Right lobe of liver (tissue), 6 donors: Measurements from ENCODE around the gene ADIRF. TPM values are rescaled to one million over a fixed set of nuclear protein-coding genes. Genes with fewer than 3 reads are reported as not detected.
A peak's percentile ranks its signal among the peaks of the same experiment; 100 is the strongest.

Experiments
- ATAC-seq, 4 donors: fragments of 200-7000 bp; cut with Tn5 transposase; one replicate each; pipeline ENCODE4 v1.9.1; 2020; ENCODE audit warnings: mild to moderate bottlenecking in 4 of 4, moderate library complexity in 4 of 4
- DNase-seq, 3 donors: peaks; one replicate each; pipeline ENCODE4 v3.0.0-alpha.2; 2020
- H3K27ac ChIP-seq, 3 donors: fragments of 200-600 bp; one replicate each; pipeline ENCODE4 v1.8.0; 2022
- H3K27me3 ChIP-seq, 2 donors: fragments of 200-600 bp; one replicate each; pipeline ENCODE4 v1.8.0; 2022
- H3K36me3 ChIP-seq, 4 donors: fragments of 200-600 bp; sonication (generic) in 1 of 4; one replicate each; pipeline versions ENCODE4 v1.5.1 to v1.8.0; 2017 to 2022; ENCODE audit warnings: control low read depth in 1 of 4
- H3K4me1 ChIP-seq, 4 donors: fragments of 200-600 bp; sonication (generic) in 1 of 4; one replicate each; pipeline versions ENCODE4 v1.5.1 to v1.8.0; 2017 to 2022; ENCODE audit warnings: control low read depth in 1 of 4
- H3K4me3 ChIP-seq, 3 donors: fragments of 200-600 bp; one replicate each; pipeline ENCODE4 v1.8.0; 2022
- H3K9me3 ChIP-seq, 4 donors: fragments of 200-600 bp; sonication (generic) in 1 of 4; one replicate each; pipeline versions ENCODE4 v1.5.1 to v1.8.0; 2017 to 2022; ENCODE audit warnings: control low read depth in 1 of 4
- CTCF ChIP-seq, 4 donors: fragments of 200-600 bp in 3 of 4; fragments of 450-650 bp in 1 of 4; IDR thresholded peaks; one replicate each; pipeline versions ENCODE4 v1.5.1 to v1.8.0; 2016 to 2022; ENCODE audit warnings: antibody characterized with exemption in 4 of 4, mild to moderate bottlenecking in 2 of 4
- POLR2A ChIP-seq: fragments of 450-650 bp; IDR thresholded peaks from one replicate; pipeline ENCODE4 v1.6.1; 2017; ENCODE audit warnings: antibody characterized with exemption, mild to moderate bottlenecking
- WGBS: methylation state at CpG from one replicate; pipeline ENCODE4 v1.1.6; 2018; ENCODE audit warnings: low coverage, low lambda C conversion rate; ENCODE audit not compliant: insufficient coverage; ENCODE audit errors: missing lambda C conversion rate; 5-methylcytosine and 5-hydroxymethylcytosine counted together
- intact Hi-C, 2 donors: fragments of 100-400 bp; cut with DNase I; formaldehyde crosslinking; loops; one replicate each; pipeline versions ENCODE4 v1.11.2 to v1.14.1; 2022
- total RNA-seq, 6 experiments: library from RNA; depleted of rRNA in 2 of 6; stranded (reverse); fragments of >200 nt in 2 of 6; fragmentation: NEBNext Ultra II Directional in 3 of 6; extraction: Animal tissue kit (Norgen Biotek cat#: 25700) in 3 of 6; gene quantifications; one replicate each; pipeline versions ENCODE4 v1.1.0 to v1.2.4, GENCODE V29; 2016 to 2023
- donor health status: DM: no; HTN: yes; CAD: no.
- donor health status: DM: no; HTN: no; CAD: no.
- donor health status: DM: no; HTN: no; CAD: no.
- donor health status: DM: no; HTN: yes; CAD: no.
- donor health status: DM: no; HTN: yes; CAD: no.

ADIRF gene
- total RNA-seq, 6 experiments from 2014 or later = 11.1 to 77.6 (median 28.6) TPM

- peak in 2 of 3 donors; percentile 50 to 53 for DNase-seq
- intact Hi-C loops = no loop called here
- WGBS = 68% methylated on average over 7 of the region's 16 CpGs
Observed at GRCh38 chr10:86955501-86956194, 12.6 kb upstream of the ADIRF start.

GRCh38 chr10:86956195-86956847 is 12.0 kb upstream of the ADIRF start:
- Histone ChIP-seq H3K4me1 (peaks cover 0 to 9% (median 4%) of the 10 kb centered on the region in 4 donors), H3K9me3 (no peaks in the 10 kb centered on the region), H3K36me3 (no peaks in the 10 kb centered on the region), H3K4me3 (peak overlapping the region; percentile 16 to 24 (median 18)), H3K27ac (peak overlapping the region; percentile 15 to 75 (median 57)), H3K27me3 (no peaks in the 10 kb centered on the region)
- intact Hi-C loops = no loop called here
- DNase-seq (peak in 1 of 3 donors; percentile 20), ATAC-seq (no peak)
- TF ChIP-seq CTCF (IDR thresholded peaks at IDR 0.05) (no peak), POLR2A (no peak)
- WGBS = 80% methylated on average over 1 of the region's 7 CpGs

More at GRCh38 chr10:86955501-86956194, 12.6 kb upstream of the ADIRF start:
- H3K9me3 ChIP-seq = no peaks in the 10 kb centered on the region
- TF ChIP-seq CTCF (IDR thresholded peaks at IDR 0.05) = no peak
- no peak for TF ChIP-seq POLR2A
- peak overlapping the region; percentile 16 to 24 (median 16) for H3K4me3 ChIP-seq
- no peaks in the 10 kb centered on the region for H3K27me3 ChIP-seq
- H3K4me1 ChIP-seq = peaks cover 0 to 9% (median 4%) of the 10 kb centered on the region in 4 donors
- H3K27ac ChIP-seq = peak overlapping the region in 2 of 3 donors; percentile 57 to 75
- peak; percentile 5 to 21 (median 16) for ATAC-seq
- no peaks in the 10 kb centered on the region for H3K36me3 ChIP-seq

GRCh38 chr10:86956848-86957448 is 11.3 kb upstream of the ADIRF start:
- H3K9me3 ChIP-seq = no peaks in the 10 kb centered on the region
- H3K27me3 ChIP-seq = no peaks in the 10 kb centered on the region
- no peak for TF ChIP-seq CTCF (IDR thresholded peaks at IDR 0.05)
- no peak for TF ChIP-seq POLR2A
- DNase-seq (peak in 1 of 3 donors; percentile 36), ATAC-seq (no peak)
- intact Hi-C loops = no loop called here
- H3K27ac ChIP-seq = peak overlapping the region; percentile 15 to 75 (median 57)
- peak overlapping the region; percentile 16 to 24 (median 18) for H3K4me3 ChIP-seq
- no peaks in the 10 kb centered on the region for H3K36me3 ChIP-seq
- peaks cover 0 to 9% (median 4%) of the 10 kb centered on the region in 4 donors for H3K4me1 ChIP-seq
- 41% methylated on average over 2 of the region's 7 CpGs for WGBS

- Histone ChIP-seq H3K36me3 (no peaks in the 10 kb centered on the region), H3K27me3 (no peaks in the 10 kb centered on the region), H3K4me3 (peak within 1 kb of the TSS; percentile 16 to 24 (median 18)), H3K4me1 (peaks cover 0 to 9% (median 4%) of the 10 kb centered on the region in 4 donors), H3K27ac (peak within 1 kb of the TSS; percentile 15 to 75 (median 57)), H3K9me3 (no peaks in the 10 kb centered on the region)
- ATAC-seq (peak; percentile 5 to 18 (median 14)), DNase-seq (peak in 1 of 3 donors; percentile 49)
- intact Hi-C loops = no loop called here
- TF ChIP-seq POLR2A (no peak), CTCF (IDR thresholded peaks at IDR 0.05) (no peak)
- WGBS = 63% methylated on average over 5 of the region's 9 CpGs
Observed at GRCh38 chr10:86957471-86958115, 10.7 kb upstream of the ADIRF start, which contains the start of gene MMRN2. Gene MMRN2 (minus strand): TSS chr10:86957615. CDS start chr10:86957541, 74 bp downstream.
